ENCODE measurements around the gene CELSR2.

The CELSR2 gene

GRCh38 chr1:109231066-109231465 is 18.3 kb upstream of the CELSR2 start:
- DNase-seq (ENCODE audit: low read depth, low spot score): no peak

- DNase-seq (ENCODE audit: low read depth, low spot score): no peak
These were observed 14.2 kb upstream of the CELSR2 start for GRCh38 chr1:109235137-109235536.

GRCh38 chr1:109237512-109237911 is 11.8 kb upstream of the CELSR2 start:
- DNase-seq (ENCODE audit: low read depth, low spot score): no peak

- no peak for DNase-seq (ENCODE audit: low read depth, low spot score)
These were observed 11.0 kb upstream of the CELSR2 start for GRCh38 chr1:109238382-109238781.

GRCh38 chr1:109239047-109239408 is 10.3 kb upstream of the CELSR2 start:
- no peak for DNase-seq (ENCODE audit: low read depth, low spot score)

- peak; percentile 65 for DNase-seq (ENCODE audit: low read depth, low spot score)
These were observed 9.8 kb upstream of the CELSR2 start for GRCh38 chr1:109239409-109240068.

- peak; percentile 64 for DNase-seq (ENCODE audit: low read depth, low spot score)
These were observed 8.9 kb upstream of the CELSR2 start for GRCh38 chr1:109240158-109241152.

- no peak for DNase-seq (ENCODE audit: low read depth, low spot score)
These were observed 8.0 kb upstream of the CELSR2 start for GRCh38 chr1:109241344-109241743.

GRCh38 chr1:109241841-109242345 is 7.4 kb upstream of the CELSR2 start:
- no peak for DNase-seq (ENCODE audit: low read depth, low spot score)

- DNase-seq (ENCODE audit: low read depth, low spot score): no peak
These were observed 7.0 kb upstream of the CELSR2 start for GRCh38 chr1:109242387-109242786.

GRCh38 chr1:109243221-109243620 is 6.1 kb upstream of the CELSR2 start:
- no peak for DNase-seq (ENCODE audit: low read depth, low spot score)

GRCh38 chr1:109243860-109244552 is 5.3 kb upstream of the CELSR2 start:
- DNase-seq (ENCODE audit: low read depth, low spot score): no peak

GRCh38 chr1:109246141-109246551 is 3.2 kb upstream of the CELSR2 start:
- DNase-seq (ENCODE audit: low read depth, low spot score): no peak

- no peak for DNase-seq (ENCODE audit: low read depth, low spot score)
These were observed 1.7 kb upstream of the CELSR2 start for GRCh38 chr1:109247401-109248365.

GRCh38 chr1:109248444-109248796 is 919 bp upstream of the CELSR2 start:
- DNase-seq (ENCODE audit: low read depth, low spot score): no peak

GRCh38 chr1:109249654-109250401 is 489 bp downstream of the CELSR2 start:
- DNase-seq (ENCODE audit: low read depth, low spot score): peak; percentile 46

GRCh38 chr1:109250454-109251276 is 1.3 kb downstream of the CELSR2 start:
- no peak for DNase-seq (ENCODE audit: low read depth, low spot score)

GRCh38 chr1:109251277-109252166 is 2.2 kb downstream of the CELSR2 start:
- DNase-seq (ENCODE audit: low read depth, low spot score): no peak

Data from astrocyte of the hippocampus (primary cell).